ENCODE results near the gene JMJD4.

DNA sequence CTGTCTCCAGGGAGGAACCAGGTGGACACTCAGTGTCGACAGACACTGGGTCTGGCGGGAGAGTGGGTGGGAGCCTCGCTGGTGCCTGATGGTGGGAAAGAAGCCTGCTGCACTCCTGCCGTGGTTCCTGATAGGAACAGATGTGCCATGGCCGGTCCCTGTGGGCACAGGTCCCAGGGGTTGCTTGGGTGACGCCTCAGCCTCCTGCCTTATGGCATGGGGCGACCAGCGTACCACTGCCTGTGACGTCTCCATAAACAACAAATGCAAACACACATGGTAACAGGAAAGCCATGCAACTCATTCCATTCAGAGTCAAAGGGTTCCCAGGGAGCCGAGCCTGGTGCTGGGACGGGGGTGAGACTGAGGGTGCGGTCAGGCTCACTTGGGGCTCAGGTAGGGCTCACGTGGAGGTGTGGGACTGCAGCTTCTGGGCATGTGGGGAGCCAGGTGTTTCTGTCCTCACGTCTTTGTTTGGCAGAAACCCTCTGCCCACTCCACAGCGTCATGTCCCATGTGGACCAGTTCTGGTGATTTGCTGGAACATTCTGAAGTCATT lies 34.9 kb upstream of the JMJD4 start:
- TF ChIP-seq POLR2A (IDR thresholded peaks at IDR 0.05; ENCODE audit: extremely low read depth, insufficient read length) (no peak), MYC (IDR thresholded peaks at IDR 0.05; ENCODE audit: low read depth, low read length) (no peak)
- TF ChIP-seq, protein P1, sequence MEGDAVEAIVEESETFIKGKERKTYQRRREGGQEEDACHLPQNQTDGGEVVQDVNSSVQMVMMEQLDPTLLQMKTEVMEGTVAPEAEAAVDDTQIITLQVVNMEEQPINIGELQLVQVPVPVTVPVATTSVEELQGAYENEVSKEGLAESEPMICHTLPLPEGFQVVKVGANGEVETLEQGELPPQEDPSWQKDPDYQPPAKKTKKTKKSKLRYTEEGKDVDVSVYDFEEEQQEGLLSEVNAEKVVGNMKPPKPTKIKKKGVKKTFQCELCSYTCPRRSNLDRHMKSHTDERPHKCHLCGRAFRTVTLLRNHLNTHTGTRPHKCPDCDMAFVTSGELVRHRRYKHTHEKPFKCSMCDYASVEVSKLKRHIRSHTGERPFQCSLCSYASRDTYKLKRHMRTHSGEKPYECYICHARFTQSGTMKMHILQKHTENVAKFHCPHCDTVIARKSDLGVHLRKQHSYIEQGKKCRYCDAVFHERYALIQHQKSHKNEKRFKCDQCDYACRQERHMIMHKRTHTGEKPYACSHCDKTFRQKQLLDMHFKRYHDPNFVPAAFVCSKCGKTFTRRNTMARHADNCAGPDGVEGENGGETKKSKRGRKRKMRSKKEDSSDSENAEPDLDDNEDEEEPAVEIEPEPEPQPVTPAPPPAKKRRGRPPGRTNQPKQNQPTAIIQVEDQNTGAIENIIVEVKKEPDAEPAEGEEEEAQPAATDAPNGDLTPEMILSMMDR (IDR thresholded peaks at IDR 0.05; ENCODE audit: low read depth, low read length), result no peak
